HG03039 (cell line): ENCODE results near the gene P2RX2.
"Not testable (repeated sequence)": the region's sequence is repeated elsewhere in the genome, so short reads cannot be mapped to it uniquely, and the experiment has no call there.

Experiments used
- ATAC-seq: cut with Tn5 transposase; IDR thresholded peaks from one replicate; pipeline ENCODE4 v1.9.1; 2021; ENCODE audit warnings: mild to moderate bottlenecking, moderate library complexity; ENCODE audit not compliant: unreplicated experiment

The P2RX2 gene

DNA sequence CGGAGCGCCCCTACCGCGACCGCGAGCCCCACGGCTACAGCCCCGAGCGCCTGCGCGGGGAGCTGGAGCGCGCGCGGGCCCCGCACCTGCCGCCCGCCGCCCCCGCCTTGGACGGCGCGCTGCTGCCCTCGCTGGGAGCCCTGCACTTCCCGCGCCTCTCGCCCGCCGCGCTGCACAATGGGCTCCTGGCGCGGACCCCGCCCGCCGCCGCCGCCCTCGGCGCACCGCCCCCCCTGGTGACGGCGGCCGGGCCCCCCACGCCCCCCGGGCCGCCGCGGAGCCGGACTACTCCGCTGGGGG lies 35.2 kb upstream of the P2RX2 start:
- no peak for ATAC-seq

DNA sequence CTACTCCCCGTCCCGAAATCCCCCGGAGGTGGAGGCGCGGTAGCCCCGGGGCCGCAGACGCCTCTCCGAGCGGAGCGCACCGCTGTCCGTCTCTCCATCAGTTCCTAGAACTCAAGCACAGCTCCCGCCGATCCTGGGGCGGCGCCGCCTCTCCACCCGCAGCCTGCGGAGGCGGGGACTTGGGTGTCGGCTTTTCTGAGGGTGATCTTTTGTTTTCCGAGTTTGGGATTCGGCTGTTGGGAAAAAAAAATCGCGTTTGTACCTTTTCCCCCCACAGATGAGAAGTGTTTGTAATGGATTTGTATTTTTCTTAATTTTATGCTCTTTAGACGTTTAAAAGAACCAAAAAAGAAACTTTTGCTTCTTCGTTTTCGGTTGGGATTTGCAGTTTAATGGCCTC lies 34.8 kb upstream of the P2RX2 start:
- no peak for ATAC-seq

DNA sequence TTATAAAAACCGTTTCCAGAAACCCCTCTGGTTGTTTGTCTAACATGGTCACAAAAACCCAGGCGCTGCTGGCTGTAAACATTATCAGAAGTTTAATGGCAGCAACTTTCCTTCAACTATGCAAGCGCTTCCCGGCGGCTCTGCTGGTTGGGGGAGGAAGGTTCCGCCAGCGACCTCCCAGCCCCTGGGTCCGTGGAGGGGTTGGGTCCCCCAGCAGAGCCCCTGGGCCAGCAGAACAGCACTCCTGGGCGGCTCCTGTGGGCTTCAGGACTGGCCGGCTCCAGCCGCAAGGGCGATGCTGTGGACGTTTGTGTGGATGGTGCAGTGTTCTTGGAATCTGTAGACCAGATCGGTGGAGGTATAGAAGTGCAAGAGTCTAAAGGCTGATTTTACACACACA lies 34.1 kb upstream of the P2RX2 start:
- no peak for ATAC-seq

- ATAC-seq, result no peak
Observed at GRCh38 chr12:132585177-132585576, 33.4 kb upstream of the P2RX2 start.

DNA sequence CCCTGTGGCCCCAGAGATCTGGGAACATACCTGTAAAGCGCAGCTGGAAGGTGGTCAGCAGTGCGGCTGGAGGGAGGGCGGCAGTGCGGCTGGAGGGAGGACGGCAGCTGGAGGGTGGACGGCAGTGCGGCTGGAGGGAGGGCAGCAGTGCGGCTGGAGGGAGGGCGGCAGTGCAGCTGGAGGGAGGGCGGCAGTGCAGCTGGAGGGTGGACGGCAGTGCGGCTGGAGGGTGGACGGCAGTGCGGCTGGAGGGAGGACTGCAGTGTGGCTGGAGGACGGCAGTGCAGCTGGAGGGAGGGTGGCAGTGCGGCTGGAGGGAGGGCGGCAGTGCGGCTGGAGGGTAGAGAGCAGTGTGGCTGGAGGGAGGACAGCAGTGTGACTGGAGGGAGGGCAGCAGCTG lies 31.6 kb upstream of the P2RX2 start:
- no peak for ATAC-seq

GRCh38 chr12:132587781-132588180 lies 30.8 kb upstream of the P2RX2 start:
- no peak for ATAC-seq

GRCh38 chr12:132588319-132588718 lies 30.3 kb upstream of the P2RX2 start:
- ATAC-seq, result no peak

DNA sequence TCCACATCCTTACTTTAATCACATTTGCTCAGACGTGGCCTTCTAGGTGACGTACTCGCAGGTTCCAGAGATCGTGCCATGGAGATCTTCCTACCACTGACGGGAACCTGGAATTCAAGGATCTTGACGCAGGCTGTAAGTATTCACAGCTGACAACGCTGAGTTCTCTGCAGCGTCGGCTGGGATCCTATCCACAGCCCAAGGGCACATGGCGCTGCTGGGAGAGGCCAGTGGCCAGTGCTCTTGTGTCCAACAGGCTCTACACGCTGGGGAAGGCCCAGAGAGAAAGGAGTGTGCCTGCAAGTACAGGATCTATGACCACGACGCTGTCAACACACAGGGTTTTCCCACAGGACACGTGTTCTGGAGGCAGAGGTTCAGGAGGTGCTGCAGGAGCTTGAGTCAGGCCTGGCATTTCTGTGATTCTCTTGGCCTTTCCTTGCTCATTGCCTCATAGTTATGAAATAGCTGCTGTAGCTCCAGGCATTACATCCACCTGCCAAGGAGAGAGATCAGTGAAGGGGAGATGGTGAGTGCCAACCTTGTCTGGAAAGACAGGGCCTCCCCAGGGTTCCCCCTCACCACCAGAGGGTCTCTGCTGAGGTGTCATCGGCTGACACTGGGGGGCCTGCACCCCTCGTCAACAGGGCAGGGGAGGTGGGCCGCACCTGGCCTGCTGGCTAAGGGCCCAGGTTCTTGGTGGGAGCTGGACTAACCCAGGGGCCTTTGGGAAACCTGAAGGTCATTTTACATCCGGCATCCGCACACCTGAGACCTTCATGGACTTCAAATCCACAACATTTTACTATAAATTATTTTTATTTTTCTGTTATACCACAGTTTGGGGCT lies 29.5 kb upstream of the P2RX2 start:
- no peak for ATAC-seq

GRCh38 chr12:132591107-132591935 lies 27.3 kb upstream of the P2RX2 start:
- no peak for ATAC-seq

DNA sequence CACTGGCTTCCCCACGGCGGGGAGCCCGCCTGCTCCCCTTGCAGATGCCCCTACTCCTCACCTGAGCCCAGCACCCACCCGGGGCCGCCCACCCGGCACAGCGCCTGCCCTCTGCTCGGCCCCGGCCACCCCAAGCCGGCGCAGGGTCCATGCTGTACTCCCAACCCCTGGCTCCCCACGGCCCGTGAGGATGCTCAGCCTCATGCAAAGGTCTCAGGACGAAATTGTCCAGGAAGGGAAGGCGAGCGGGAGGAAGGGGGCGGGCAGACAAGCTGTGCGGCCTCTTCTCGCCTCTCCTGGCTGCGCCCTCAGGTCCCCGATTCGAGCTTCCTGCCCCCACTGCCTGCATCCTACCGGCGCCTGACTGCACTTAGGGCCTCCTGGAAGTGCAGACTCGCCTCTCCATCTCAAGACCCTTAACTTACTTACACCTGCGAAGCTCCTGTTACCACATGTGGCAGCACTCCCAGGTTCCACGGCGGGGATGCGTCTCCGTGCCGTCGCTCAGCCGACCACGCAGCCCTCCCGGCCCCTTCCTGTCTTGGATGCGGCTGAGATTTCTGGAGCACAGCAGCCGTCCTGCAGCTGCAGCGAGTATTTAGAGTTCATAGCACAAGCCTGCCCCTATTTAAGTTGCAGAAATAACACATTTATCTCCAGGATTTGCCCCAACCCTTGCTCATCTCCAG lies 26.1 kb upstream of the P2RX2 start:
- ATAC-seq, result no peak

DNA sequence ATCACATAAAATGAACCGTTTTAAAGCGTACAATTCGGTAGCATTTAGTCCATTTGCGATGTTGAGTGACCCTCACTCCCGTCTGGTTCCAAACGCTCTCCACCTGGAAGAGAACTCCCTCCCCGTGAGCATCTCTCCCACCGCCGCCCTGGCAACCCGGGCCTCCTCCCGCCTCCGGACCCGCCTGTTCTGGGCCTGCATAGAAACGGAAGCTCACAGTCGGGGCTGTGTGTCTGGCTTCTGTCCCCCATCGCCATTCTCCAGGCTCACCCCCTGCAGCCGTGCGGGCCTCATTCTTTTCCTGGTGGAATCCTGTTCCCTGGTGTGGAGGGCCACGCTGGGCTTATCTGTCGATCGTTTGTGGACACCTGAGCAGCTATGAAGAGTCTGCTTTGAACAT lies 25.5 kb upstream of the P2RX2 start:
- ATAC-seq, result no peak

DNA sequence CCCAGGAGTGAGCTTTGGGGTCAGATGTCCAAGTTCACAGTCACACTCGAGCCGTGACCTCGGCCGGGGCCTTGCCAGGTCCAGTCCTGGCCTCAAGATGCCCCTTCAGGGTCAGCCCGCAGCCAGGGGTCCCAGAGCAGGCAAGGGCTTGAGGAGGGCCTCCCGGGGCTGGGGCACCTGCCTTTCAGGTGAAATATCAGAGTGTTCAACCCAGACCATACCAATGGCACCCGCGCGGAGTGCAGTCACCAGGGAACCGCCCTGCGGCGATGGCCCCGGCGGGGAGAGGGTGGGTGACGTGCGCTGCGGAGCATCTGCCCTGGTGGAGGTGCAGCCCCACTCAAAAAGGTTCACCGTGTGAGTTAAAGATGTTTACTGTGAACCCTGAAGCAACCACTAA lies 25.1 kb upstream of the P2RX2 start:
- no peak for ATAC-seq

DNA sequence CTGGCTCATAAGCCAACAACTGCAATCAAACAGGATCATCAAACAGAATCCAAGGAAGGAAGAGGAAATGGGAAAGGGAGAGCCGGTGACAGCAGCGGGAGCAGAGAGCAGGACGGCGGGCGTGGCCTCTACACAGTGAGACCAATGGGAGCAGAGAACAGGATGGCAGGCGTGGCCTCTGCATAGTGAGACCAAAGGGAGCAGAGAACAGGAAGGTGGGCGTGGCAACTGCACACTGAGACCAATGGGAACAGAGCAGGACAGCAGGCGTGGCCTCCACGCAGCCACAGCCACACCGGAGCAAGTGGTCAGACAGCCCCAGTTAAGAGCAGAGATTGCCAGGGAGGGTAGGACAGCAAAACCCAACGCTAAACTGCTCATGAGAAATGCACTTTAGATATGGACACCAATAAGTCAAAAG lies 24.6 kb upstream of the P2RX2 start:
- ATAC-seq, result peak; percentile 52

- ATAC-seq, result no peak
Observed at GRCh38 chr12:132595183-132595582, 23.4 kb upstream of the P2RX2 start.

- no peak for ATAC-seq
Observed at GRCh38 chr12:132596016-132596415, 22.6 kb upstream of the P2RX2 start.

DNA sequence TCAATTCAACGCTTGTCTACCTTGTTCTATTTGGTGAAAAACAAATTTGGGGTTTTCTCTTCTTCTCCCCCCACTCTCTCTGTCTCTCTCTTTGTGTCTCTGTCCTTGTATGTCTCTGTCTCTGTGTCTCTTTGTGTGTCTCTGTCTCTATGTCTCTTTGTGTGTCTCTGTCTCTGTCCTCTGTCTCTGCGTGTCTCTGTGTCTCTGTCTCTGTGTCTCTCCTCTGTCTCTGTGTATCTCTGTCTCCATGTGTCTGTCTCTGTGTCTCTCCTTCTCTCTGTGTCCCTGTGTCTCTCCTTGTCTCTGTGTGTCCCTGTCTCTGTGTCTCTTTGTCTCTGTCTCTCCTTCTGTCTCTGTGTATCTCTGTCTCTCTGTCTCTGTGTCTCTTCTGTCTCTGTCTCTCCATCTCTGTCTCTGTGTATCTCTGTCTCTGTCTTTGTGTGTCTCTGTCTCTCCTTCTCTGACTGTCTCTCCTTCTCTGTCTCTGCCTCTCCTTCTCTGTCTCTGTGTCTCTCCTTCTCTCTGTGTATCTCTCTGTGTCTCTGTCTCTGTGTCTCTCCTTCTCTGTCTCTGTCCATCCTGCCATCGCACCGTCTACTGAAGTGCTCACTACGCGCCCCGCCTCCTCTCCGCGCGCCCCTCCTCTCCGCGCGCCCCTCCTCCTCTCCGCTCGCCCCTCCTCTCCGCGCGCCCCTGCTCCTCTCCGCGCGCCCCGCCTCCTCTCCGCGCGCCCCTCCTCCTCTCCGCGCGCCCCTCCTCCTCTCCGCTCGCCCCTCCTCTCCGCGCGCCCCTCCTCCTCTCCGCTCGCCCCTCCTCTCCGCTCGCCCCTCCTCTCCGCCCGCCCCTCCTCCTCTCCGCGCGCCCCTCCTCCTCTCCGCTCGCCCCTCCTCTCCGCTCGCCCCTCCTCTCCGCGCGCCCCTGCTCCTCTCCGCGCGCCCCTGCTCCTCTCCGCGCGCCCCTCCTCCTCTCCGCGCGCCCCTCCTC lies 21.0 kb upstream of the P2RX2 start:
- ATAC-seq, result no peak

GRCh38 chr12:132599502-132599901 lies 19.1 kb upstream of the P2RX2 start:
- ATAC-seq, result not testable (repeated sequence)

GRCh38 chr12:132600048-132601032 lies 18.2 kb upstream of the P2RX2 start:
- no peak for ATAC-seq

GRCh38 chr12:132601171-132601883 lies 17.2 kb upstream of the P2RX2 start:
- no peak for ATAC-seq
